Brain microvascular endothelial cell (primary cell): Measurements from ENCODE around the gene TNFSF11.

Source experiments
- DNase-seq: peaks from one replicate; pipeline ENCODE4 v3.0.0-alpha.2; 2020
- H3K27ac ChIP-seq: fragments of 250-450 bp; sonication (Bioruptor Pico); 2 replicates; pipeline ENCODE4 v1.5.1; 2020; ENCODE audit warnings: mild to moderate bottlenecking, moderate library complexity
- H3K27me3 ChIP-seq: fragments of 250-450 bp; sonication (Bioruptor Pico); replicated peaks from 2 replicates; pipeline ENCODE4 v1.5.1; 2020; ENCODE audit warnings: mild to moderate bottlenecking
- H3K36me3 ChIP-seq: fragments of 250-450 bp; sonication (Bioruptor Pico); replicated peaks from 2 replicates; pipeline ENCODE4 v1.5.1; 2020; ENCODE audit warnings: mild to moderate bottlenecking
- H3K4me3 ChIP-seq: 2 replicates; pipeline ENCODE4 v1.5.1; 2011; ENCODE audit warnings: low read depth, mild to moderate bottlenecking, control low read depth, low read length, moderate library complexity
- CTCF ChIP-seq: IDR thresholded peaks from 2 replicates; pipeline ENCODE4 v1.5.1; 2011; ENCODE audit warnings: low read depth, mild to moderate bottlenecking, moderate library complexity, low read length, control low read depth, inconsistent platforms; ENCODE audit errors: missing control alignments
- in situ Hi-C: cut with HindIII; loops from 2 replicates; pipeline ENCODE4 v1.10.0; 2017; ENCODE audit warnings: low sequenced_read_pairs, low pct_ligation_motif_present

Gene TNFSF11

GRCh38 chr13:42653679-42654078 is 79.7 kb downstream of the TNFSF11 start:
- TF ChIP-seq CTCF: no peak
- H3K27me3 ChIP-seq: no peaks in the 10 kb centered on the region
- H3K36me3 ChIP-seq: no peaks in the 10 kb centered on the region
- H3K27ac ChIP-seq: no peak overlapping the region
- no peak overlapping the region for H3K4me3 ChIP-seq
- no peak for DNase-seq
- in situ Hi-C loops: no loop called here

GRCh38 chr13:42654212-42654611 is 80.3 kb downstream of the TNFSF11 start:
- Histone ChIP-seq H3K36me3 (no peaks in the 10 kb centered on the region), H3K27ac (no peak overlapping the region), H3K27me3 (no peaks in the 10 kb centered on the region), H3K4me3 (no peak overlapping the region)
- in situ Hi-C loops: no loop called here
- no peak for TF ChIP-seq CTCF
- no peak for DNase-seq

GRCh38 chr13:42654722-42655121 is 80.8 kb downstream of the TNFSF11 start:
- in situ Hi-C loops: no loop called here
- no peak for DNase-seq
- Histone ChIP-seq H3K36me3 (no peaks in the 10 kb centered on the region), H3K4me3 (no peak overlapping the region), H3K27ac (no peak overlapping the region), H3K27me3 (no peaks in the 10 kb centered on the region)
- no peak for TF ChIP-seq CTCF

GRCh38 chr13:42656161-42656560 is 82.2 kb downstream of the TNFSF11 start:
- Histone ChIP-seq H3K27me3 (no peaks in the 10 kb centered on the region), H3K36me3 (no peaks in the 10 kb centered on the region), H3K27ac (no peak overlapping the region), H3K4me3 (no peak overlapping the region)
- TF ChIP-seq CTCF: no peak
- DNase-seq: no peak
- in situ Hi-C loops: no loop called here

- TF ChIP-seq CTCF: no peak
- Histone ChIP-seq H3K4me3 (no peak overlapping the region), H3K27ac (no peak overlapping the region), H3K27me3 (no peaks in the 10 kb centered on the region), H3K36me3 (no peaks in the 10 kb centered on the region)
- in situ Hi-C loops: no loop called here
- no peak for DNase-seq
Observed at GRCh38 chr13:42656958-42657357, 83.0 kb downstream of the TNFSF11 start.
